LoVo (cell line): ENCODE measurements around the gene TRAF1.

Experiments used
- DNase-seq: peaks from one replicate; pipeline ENCODE4 v3.0.0-alpha.2; 2016; ENCODE audit warnings: low spot score

TRAF1 gene

DNA sequence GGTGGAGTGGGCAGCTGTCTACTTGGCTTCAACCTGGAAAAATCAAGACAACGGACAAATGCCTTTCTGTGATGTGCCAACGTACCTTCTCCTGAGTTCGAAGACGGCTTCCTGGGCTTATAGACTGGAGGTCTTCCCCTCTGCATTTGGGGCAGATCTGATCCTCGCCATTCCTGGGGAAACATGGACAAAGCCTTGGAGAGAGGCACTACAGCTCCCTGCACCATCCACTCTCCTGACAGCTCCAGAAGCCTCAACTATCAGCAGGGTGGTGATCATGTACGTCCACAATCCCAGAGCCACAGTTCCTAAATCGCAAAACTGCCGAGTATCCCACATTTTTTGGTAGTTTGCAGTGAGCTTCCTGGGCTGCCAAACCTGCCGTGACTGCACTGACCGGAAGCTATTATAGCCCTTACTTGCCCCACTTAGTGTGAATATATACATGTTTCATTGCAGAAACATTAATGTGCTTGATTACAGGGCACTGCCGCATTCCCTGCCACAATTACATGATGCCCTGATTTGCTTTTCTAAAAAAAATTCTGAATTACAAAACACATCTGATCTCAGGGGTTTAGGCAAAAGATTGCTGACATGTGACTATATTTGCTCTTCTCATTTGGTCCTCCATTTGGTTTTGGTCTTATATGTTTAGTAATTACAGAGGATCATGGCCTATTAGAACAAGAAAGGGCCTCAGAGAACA is 2.8 kb downstream of the TRAF1 start:
- no peak for DNase-seq

DNA sequence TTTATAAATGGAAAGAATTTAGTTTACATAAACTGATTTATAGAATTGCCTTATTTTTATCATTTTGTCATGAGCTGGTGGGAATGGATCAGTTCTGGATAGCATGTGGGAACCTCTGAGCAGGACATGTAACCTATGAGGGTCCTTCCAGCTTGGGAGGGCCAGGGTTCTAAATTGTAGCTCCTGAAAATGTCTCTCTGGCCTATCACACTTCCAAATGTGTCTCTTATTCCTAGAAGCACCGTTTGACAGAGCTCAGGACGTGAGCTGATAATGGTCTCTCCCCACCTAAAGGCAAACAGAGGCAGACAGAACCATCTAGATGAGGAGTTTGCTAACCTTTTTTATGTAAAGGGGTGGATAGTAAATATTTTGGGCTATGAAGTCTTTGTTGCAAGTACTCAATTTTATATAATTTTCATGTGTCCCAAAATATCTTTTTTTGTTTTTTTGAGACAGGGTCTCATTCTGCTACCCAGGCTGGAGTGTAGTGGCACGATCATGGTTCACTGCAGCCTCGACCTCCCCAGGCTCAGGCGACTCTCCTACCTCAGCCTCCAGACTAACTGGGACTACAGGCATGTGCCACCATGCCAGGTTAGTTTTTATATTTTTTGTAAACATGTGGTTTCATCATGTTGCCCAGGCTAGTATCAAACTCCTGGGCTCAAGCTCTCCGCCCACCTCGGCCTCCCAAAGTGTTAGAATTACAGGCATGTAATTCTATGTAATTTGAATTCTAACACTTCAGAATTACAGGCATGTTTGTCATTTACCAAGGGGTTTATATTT is 4.0 kb downstream of the TRAF1 start:
- no peak for DNase-seq

DNA sequence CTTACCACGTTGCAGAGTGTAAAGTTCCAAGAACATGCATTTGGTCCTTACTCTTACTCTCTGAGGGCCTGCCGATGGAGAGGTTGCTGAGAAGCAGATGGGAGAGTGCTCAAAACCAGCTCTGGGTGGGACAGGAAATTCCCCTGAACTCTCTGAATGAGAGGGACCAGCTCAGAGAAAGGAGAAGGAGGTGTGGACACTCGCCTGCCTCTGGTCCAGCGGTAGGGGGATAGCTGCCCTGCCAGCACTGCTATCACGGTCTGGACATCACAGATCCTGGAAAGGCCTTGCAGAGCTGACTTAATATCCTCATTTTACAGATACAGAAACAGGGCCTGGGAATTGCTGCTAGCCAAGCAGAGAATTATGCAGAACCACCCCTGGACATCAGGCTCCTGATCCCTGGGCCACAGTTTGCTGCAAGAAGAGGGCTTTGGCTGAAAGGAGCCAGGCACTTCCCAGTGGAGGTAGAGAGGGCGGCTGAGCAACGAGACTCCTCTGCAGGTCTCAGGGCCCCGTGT is 4.9 kb downstream of the TRAF1 start:
- DNase-seq = no peak

DNA sequence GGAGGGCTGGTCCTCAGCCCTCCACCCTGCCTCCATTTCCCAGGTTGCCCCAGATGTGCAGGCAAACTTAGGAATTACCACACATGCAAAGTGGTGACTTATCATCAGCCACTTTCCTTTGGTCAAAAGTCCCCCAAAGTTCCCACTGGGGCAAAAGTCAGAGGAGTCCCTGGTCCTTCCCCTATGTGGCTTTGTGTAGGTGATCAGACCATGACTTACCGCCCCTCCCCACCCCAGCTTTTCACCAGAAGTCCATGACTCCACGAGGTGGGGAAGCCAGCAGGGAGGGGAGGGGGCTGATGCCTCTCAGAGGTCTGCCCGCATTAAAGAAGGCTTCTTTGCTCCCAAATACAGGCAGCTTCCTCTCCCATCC is 5.8 kb downstream of the TRAF1 start:
- no peak for DNase-seq

DNA sequence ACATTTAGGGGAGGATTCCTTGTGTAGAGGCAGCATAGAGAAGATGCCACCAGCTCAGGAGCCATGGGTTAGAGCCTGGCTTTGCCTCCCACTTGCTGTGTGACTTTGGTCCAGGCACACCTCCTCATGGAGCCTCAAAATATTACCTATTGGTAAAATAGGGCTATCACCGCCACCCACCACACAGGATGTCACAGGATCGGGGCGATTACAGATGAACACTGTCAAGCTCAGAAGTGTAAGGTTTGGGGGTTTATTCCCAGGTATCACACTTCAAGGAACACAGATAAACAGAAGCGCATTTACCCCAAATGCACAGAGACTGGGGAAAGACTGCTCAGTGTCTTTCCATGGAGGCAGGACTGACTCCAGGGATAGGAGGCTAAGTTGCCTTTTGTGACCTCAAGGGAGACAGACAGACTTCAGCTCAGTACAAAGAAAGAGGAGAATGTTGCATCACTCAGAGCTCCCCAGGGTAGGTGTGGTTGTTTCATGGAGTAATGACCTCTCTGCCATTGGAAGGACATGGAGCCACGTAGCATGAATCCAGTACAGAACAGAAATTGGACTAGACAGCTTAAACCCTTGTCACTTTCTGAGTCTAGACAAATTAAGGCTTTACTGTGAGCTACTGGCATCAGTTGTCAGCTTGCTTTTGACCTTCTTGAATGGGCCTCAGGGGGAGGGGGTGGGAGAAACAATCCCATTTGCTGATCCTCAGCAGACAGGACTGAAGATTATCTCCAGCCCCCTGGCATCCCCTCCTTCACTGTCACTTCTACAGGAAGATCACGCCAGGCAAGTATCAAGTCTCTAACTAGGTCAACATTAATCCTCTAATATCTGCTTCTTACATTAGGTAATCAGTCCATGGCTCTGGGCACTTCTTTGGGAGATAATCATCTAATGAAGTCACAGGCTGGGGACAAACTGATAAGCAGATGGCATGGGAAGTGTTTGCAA is 6.5 kb downstream of the TRAF1 start:
- no peak for DNase-seq

DNA sequence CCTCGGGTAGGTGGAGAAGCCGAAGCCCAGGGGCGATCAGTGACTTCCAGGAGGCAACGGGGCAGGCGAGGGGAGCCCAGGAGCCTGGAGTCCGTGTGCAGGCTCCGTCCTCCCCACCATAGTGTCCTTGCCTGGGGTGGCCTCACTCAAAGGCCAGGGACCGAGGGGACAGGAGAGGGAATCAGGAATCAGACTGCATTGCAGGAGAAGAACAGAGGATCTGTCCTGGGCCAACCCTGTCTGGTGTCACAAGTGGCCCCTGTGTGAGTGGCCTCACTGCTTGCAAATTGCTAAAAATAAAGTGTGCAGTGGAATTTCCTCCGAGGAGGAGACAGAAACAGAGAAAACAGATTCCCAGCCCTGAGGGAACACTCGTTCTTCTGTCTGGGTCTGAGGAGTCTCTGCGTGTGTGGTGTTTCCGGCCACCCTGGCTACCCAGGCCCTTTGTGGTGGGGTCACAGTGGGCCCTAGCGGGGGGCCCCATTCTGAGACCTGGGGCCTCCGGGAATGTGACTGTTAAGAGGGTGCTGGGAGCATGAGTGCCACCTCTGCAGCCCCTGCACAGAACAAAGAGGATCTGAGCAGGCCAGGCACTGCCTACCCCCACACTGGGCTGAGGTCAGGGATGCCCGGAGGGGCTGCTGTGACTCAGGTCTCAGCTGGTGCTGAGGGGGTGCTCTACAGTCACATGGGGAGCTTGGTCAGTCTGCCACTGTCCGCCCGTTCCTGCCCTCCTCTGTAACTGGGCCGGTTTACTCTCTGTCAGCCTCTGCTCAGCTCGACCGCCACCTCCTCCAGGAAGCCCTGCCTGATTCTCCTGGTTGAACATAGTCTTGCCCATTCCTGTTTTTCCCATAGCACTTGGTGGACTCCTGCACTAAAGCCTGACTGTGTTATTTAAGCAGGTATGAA is 7.4 kb downstream of the TRAF1 start:
- DNase-seq = no peak

DNA sequence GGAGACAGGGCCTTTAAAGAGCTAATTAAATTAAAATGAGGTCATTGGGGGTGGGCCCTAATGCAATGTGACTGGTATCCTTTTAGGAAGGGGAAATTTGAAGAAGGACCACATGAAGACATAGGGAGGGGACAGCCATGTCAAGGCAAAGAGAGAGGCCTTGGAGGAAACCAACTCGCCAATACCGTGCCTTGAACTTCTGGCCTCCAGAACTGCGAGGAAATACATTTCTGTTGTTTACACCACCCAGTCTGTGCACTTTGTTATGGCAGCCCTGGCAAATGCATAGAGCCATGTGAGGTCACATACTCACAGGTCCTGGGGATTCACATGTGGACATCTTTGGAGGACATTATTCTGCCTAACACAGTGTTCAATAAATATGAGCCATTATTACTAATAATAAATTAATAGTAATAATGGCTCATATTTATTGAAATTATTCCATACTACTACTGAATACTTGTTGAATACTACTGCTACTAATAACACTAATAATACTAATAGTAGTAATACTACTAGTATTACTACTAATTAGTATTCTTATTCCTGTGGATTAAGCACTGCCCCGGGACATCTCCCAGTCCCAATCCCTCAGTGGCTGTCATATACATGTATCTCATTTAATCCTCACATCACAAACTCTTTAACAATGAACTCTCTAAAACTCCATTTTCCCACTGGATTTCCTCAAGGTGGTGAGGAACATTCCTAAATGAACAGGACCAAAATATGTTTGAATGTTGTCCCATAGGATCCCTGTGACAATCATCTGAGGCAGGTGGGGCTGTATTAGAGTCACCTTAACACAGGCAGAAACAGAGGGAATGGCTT is 8.4 kb downstream of the TRAF1 start:
- no peak for DNase-seq

DNA sequence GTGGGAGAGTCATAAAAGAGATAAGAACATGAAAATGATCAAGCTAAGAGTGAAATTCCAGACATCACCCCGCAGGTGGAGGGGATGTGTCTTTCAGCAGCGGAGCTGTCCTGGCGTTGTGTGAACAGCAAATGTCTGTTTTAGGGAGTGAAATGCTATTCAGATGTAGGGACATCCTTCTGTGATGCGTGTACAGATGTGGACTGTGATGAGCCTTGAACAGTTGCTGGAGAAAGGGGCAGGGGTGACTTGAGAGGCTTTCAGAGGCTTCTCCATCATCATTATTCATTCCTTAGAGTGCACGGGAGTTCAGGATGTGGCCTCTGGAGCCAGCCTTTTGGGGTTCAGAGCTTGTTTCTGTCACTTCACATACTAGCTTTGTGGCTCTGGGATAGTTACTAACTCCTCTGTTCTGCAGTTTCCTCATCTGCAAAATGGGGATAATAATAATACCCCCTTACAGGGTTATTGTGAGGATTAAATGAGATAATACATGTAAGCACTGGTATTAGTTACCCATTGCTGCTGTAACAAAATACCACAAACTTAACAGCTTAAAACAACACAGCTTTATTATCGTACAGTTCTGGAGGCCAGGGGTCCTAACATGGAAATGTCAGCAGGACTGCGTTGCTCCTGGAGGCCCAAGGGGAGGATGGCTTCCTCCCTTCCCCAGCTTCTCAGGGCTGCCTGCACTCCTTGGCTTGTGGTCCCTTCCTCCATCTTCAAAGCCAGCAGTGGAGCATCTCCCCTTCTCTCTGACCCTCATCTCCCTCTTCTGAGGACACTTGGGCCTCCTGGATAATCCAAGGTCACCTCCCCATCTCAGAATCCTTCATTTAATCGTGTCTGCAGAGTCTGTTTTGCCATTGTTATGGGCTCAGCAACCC is 9.4 kb downstream of the TRAF1 start:
- no peak for DNase-seq

DNA sequence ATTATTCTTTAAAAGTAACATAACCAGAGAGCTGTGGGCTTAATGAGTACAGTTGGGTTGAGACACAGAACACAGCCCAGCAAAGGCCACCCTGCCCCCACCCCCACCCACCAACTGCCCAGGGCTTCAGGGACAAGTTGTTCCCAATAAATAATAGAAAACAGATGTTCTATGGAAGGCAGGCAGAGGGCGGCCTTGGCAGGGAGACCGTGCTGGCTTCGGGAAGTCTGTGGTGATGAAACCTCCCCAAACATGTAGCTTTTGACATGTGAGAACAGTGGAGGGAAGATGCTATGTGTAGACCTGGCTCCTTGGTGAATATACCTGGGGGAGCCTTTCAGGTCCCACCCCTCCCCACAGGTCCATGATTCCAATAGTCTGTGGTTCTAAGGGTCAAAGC is 10.0 kb downstream of the TRAF1 start:
- no peak for DNase-seq

DNA sequence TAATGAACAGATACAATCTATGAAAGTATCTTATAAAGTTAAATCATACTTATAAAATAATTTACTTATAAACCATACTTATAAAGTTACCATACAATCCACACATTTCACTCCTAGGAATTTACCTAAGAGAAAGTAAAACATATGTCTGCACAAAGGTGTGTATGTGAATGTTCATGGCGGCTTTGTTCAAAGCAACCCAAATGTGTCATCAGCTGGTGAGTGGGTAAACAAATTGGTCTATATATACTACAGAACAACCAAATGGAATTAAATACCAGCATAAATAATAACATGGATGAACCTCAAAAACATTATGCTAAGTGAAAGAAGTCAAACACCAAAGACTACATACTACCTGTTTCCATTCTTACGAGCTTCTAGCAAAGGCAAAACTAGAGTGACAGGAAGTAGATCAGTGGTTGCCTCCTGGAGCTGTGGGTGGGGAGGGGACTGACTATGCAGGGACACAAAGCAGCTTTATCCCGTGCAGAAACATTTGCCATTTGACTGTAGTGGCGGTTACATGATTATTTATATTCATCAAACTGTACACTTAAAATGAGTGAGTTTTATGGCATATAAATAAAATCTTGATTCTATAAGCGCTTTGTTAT is 10.6 kb downstream of the TRAF1 start:
- DNase-seq = no peak

DNA sequence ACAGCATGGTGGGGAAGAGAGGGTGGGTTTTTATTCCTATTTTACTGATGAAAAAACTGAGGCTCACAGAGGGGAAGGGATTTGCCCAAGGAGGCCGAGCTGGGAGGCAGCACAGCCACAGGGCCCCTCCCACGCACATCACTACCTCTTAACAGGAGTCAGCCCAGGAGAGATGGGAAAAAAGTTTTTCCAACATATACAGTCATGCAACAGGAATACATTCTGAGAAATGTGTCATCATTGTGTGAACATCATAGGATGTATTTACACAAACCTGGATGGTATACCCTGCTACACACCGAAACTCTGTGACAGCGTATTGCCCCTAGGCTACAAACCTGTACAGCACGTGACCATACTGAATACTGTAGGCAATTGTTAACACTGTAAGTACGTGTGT is 11.6 kb downstream of the TRAF1 start:
- DNase-seq = no peak

DNA sequence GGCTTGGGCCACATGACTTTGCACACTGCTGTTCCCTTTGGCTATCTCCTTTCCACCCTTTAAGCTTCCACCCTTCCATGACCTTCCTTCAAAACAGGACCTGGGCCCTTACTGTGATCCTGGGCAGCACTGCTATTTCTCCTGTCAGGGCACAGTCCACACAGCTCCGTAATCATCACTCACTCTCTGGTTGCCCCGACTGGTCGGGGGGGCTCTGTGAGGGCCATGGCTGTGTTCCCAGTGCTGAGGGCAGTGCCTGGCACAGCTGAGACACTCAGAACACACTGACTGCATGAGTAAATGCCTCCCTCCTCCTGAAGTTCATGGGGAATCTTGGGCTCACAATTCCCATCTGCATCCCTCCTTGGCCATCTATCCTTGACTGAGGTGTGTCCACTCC is 12.2 kb downstream of the TRAF1 start:
- no peak for DNase-seq

DNA sequence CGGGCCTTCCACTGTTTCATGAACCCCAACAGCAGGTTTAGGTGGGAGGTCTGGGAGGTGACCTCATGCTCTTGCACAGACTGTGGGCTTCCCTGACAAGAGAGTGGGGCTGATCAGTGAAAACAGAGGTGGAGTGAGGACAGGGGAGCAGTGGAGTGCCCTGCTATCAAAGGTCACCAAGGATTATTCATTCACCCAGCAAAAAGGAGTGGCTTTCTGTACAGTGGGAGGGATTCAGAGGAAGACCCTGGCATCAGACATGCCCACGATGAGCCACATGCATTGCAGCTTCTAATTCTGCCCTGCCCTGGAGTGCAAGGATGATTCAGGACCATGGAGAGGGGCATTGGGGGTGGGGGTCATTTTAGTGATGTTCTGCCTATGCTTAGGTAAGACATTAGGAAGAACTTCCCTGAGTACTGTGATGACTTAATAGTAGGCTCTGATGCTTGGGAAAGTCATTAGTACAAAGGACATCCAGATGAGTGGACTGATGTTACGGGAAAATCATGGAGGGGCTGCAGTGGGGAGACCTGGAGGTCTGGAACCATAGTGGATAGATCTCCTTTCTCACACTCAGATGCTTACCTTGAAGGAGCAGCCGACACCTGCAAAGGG is 12.8 kb downstream of the TRAF1 start:
- no peak for DNase-seq

DNA sequence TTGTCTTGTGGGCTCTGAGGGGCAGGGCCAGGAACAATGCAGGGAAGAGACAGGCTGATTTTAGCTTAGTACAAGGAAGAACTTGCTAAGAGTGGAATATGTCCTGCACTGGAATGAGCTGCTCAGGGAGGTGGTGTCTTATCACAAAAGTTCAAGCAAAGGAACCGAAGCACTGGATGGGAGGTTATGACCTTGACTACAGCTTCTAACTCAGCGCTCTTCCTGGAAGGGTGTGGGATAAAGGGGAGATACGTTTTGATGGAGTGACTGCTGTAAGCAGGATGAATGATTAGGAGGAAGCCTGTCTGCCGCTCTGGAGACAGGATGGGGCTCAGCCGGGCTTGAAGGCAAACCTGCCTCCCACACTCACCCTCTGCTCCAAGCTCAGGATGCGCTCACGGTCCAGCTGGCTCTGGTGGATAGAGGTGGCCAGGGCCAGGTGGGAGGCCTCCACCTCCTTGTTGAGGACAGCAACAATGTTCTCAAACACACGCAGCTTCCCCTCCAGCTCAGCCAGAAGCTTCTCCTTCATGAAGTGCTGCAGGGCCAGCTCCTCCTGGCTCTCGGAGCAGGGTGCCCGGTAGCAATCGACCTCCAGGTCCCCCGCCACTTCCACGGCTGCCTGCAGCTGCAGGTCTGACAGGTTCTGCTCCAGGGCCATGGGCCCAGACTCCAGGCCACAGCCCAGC is 13.5 kb downstream of the TRAF1 start:
- DNase-seq = no peak

DNA sequence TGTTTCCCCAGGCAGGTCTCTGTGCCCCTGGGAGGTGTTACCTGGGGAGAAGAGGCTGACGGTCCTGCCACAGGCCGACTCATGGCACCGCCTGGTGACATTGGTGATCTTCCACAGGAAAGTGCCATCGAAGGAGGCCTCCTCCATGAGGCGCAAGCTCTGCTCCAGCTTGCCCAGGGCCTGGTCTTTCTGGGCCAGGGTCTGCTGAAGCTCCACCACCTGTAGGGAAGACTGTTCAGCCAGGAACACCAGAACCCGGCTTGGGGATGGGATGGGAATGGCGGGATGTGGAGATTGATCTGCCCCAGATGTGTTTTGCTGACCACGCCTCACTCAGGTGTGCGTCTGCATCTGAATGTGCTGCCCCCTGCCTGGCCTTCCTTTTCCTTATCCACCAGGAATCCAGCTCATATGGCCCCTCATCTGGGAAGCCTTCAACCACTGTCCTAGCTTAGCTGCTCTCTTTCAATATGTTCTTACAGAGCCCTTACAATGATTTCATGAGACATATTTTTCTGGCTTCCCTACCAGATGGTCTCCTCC is 15.2 kb downstream of the TRAF1 start:
- DNase-seq = no peak

DNA sequence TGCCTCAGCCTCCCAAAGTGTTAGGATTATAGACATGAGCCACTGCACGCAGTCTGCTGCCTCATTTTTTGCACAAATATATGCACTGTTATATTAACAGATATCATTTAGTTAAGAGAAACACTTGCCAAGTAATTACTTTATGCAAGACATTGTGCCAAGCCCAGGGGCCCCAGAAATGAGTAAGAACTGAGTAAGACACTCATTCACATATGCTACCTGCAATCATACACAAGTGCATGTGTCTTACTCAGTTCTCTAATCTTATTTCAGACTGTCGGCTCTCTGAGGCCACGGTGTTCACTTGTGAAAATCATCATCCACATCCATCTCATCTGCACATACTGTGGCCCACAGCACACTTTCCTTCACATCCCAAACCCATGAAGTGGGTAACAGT is 16.0 kb downstream of the TRAF1 start:
- no peak for DNase-seq

DNA sequence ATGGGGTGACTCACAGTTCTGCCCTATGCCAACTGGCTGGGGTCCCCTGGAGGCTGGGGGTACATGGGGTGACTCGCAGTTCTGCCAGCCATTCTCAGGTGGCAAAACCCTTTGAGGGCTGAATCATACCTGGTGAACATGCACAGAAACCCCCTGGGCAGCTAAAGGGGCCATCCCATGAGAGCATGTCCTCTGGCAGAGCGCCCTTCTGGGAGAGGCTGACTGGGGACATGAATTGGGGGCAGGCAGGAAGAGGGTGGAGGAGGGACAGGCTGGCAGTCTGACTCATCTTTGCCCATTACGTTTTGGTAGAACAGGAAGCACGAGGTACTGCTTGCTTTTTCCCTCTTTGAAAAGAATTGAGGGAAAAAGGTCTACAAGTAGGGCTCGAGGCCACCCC is 16.7 kb downstream of the TRAF1 start:
- DNase-seq = no peak
